Nephron progenitor cell (in vitro differentiated cells): ENCODE results near the gene SORL1.

Experiments
- DNase-seq: peaks from one replicate; pipeline ENCODE4 v3.0.0; 2021
- H3K27ac Mint-ChIP-seq: 2 replicates; pipeline ENCODE4 v1.8.0; 2021; ENCODE audit warnings: mild to moderate bottlenecking, moderate library complexity, mixed read lengths
- H3K27me3 Mint-ChIP-seq: 2 replicates; pipeline ENCODE4 v1.8.0; 2021; ENCODE audit warnings: mild to moderate bottlenecking, low read depth, mixed read lengths; ENCODE audit not compliant: poor library complexity
- H3K36me3 Mint-ChIP-seq: 2 replicates; pipeline ENCODE4 v1.8.0; 2021; ENCODE audit warnings: low read depth, mixed read lengths
- H3K4me1 Mint-ChIP-seq: 2 replicates; pipeline ENCODE4 v1.8.0; 2021; ENCODE audit warnings: mixed read lengths
- H3K4me3 Mint-ChIP-seq: 2 replicates; pipeline ENCODE4 v1.8.0; 2021; ENCODE audit warnings: mild to moderate bottlenecking, moderate library complexity, mixed read lengths
- H3K9me3 Mint-ChIP-seq: 2 replicates; pipeline ENCODE4 v1.8.0; 2021; ENCODE audit warnings: mild to moderate bottlenecking, moderate library complexity, mixed read lengths
- TF ChIP-seq, protein P1 (sequence below): fragments of 200-600 bp; sonication (generic); IDR thresholded peaks from 2 replicates; pipeline ENCODE4 v1.5.0; 2021; ENCODE audit warnings: antibody characterized with exemption

Gene SORL1

DNA sequence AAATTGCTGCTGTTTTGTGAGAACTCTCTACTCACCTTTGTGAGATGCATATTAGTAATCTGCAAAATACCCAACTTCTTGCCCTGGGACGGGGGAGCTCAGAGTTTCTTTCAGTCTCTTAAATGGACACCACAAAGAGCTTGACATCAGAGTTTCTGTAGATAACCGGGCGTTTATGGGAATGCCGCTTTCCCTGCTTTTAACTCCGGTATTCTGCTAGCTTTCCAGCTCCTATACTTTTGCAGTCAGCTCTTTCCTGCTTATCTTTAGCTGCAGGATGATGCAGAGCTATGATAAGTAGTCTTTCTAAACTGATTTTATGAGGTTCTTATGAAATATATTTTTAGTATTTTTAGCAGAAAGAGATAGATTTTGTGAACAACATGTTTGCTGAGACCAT is 155.2 kb downstream of the SORL1 start:
- no peak for DNase-seq
- Mint-ChIP-seq H3K36me3 (peaks cover 95% of the 10 kb centered on the region), H3K4me1 (peaks cover 18% of the 10 kb centered on the region), H3K9me3 (no peaks in the 10 kb centered on the region), H3K27ac (no peak overlapping the region), H3K4me3 (no peak overlapping the region), H3K27me3 (peaks cover 3% of the 10 kb centered on the region)
- TF ChIP-seq, protein P1, sequence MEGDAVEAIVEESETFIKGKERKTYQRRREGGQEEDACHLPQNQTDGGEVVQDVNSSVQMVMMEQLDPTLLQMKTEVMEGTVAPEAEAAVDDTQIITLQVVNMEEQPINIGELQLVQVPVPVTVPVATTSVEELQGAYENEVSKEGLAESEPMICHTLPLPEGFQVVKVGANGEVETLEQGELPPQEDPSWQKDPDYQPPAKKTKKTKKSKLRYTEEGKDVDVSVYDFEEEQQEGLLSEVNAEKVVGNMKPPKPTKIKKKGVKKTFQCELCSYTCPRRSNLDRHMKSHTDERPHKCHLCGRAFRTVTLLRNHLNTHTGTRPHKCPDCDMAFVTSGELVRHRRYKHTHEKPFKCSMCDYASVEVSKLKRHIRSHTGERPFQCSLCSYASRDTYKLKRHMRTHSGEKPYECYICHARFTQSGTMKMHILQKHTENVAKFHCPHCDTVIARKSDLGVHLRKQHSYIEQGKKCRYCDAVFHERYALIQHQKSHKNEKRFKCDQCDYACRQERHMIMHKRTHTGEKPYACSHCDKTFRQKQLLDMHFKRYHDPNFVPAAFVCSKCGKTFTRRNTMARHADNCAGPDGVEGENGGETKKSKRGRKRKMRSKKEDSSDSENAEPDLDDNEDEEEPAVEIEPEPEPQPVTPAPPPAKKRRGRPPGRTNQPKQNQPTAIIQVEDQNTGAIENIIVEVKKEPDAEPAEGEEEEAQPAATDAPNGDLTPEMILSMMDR, result no peak

DNA sequence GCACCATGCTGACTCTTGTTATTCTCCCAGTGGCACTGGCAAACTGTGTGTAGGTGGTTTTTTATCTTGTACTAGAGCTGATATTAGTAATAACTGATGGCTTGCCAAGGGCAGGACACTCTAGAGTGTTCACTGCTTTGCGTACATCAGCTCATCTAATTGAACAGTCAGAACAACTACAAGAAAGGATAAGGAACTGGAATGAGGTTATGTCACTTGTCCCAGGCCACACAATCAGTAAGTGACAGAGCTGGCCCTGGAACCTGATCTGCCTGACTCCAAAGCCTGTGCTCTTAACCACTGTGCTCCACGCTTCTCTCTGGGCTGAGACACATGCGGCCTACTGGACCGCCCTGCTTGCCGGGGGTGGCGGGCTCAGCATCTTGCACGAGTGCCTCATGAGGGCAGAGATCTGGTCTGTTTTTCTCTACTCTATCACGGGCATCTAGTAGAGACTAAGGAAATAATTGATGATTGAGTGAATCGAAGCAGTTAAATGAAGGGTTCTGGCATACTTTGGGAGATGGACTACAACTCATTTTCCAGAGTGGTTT is 156.5 kb downstream of the SORL1 start:
- Mint-ChIP-seq H3K27ac (no peak overlapping the region), H3K4me1 (peaks cover 10% of the 10 kb centered on the region), H3K27me3 (peaks cover 7% of the 10 kb centered on the region), H3K36me3 (peaks cover 96% of the 10 kb centered on the region), H3K9me3 (no peaks in the 10 kb centered on the region), H3K4me3 (no peak overlapping the region)
- no peak for DNase-seq
- TF ChIP-seq, protein P1, result no peak

DNA sequence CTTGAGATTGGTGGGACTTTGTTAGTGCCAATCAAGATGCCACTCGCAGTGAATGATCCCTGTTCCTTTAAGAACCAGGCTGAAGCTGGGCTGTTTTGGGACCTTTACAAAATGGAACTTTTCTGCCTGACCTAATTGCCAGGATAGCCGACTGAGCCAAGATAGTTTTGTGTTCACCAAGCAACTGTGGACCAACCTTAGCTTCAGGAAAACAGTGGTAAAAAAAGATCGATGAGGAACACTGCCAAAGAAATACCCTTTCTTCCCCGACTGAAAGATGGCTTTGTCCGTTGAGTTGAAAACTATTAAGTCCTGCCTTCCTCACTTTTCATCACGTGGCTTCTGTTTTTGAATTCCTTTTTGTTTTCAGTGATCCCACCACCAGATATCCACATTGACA is 158.6 kb downstream of the SORL1 start:
- Mint-ChIP-seq H3K36me3 (peaks cover 97% of the 10 kb centered on the region), H3K27ac (no peak overlapping the region), H3K9me3 (no peaks in the 10 kb centered on the region), H3K4me1 (peaks cover 2% of the 10 kb centered on the region), H3K27me3 (peaks cover 7% of the 10 kb centered on the region), H3K4me3 (no peak overlapping the region)
- TF ChIP-seq, protein P1, result no peak
- no peak for DNase-seq

DNA sequence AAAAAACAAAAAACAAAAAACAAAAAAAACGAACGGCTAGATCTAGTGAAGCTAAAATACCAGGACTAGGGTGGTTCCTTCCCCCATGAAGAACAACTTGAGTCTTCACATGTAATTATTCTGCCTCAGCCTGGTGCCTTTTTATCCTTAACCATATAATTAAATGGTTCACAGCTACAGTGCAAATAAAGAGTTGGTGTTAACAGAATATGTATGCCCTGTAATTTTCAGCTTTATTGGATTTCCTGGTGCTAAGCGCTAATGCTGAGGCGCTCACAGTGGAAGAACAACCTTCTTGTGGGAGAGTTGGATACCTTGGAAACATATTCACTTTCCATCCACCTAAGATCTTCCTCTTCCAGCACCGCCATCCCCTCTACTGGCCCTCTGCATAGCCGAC is 159.1 kb downstream of the SORL1 start:
- TF ChIP-seq, protein P1, result no peak
- no peak overlapping the region for H3K27ac Mint-ChIP-seq

DNA sequence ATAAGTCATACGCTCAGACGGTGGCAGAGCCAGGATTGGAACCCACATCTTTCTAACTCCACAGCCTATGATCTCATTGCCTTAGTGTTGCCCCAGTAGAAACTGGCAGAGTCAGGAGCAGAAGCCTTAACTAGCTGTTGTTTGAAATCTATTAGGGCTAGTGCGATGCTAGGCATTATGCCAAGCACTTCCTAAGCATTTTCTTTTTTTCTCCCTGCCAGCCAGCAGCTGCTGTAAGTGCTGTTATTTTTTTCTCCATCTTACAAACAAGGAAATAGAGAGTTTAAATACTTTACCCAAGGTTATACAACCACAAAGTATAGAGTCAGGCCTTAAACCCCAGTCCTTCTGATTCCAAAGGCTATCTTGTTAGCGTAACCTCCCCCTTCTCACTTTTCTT is 161.6 kb downstream of the SORL1 start:
- peaks cover 7% of the 10 kb centered on the region for H3K27me3 Mint-ChIP-seq
- no peak overlapping the region for H3K27ac Mint-ChIP-seq
- H3K4me3 Mint-ChIP-seq, result no peak overlapping the region
- no peaks in the 10 kb centered on the region for H3K4me1 Mint-ChIP-seq
- H3K36me3 Mint-ChIP-seq, result peaks cover 98% of the 10 kb centered on the region
- TF ChIP-seq, protein P1, result no peak
- DNase-seq, result no peak
- H3K9me3 Mint-ChIP-seq, result no peaks in the 10 kb centered on the region

More for the DNA sequence above, 159.1 kb downstream of the SORL1 start:
- H3K4me1 Mint-ChIP-seq, result no peaks in the 10 kb centered on the region
- no peaks in the 10 kb centered on the region for H3K9me3 Mint-ChIP-seq
- no peak for DNase-seq
- H3K27me3 Mint-ChIP-seq, result peaks cover 7% of the 10 kb centered on the region
- H3K36me3 Mint-ChIP-seq, result peaks cover 98% of the 10 kb centered on the region
- H3K4me3 Mint-ChIP-seq, result no peak overlapping the region

DNA sequence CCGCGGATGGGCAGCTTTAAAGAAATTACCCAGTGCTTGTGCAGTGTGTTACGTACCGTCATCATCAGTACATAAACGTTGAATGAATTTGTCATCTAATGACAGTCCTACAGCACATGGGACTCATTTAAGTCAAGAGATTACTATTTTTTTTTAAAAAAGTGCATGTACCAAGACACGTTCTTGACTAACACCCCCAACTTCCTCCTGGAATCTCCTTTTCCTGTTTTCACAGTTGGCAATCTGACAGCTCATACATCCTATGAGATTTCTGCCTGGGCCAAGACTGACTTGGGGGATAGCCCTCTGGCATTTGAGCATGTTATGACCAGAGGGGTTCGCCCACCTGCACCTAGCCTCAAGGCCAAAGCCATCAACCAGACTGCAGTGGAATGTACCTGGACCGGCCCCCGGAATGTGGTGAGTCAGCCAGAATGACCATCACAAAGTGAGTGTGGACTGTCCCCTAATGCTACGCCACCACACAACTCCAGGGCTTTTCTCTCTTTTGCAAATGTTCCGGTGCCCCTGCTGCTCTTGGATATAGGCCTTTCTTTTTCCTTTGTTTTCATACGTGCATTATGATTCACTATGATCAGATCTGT is 162.6 kb downstream of the SORL1 start:
- TF ChIP-seq, protein P1, result no peak
- Mint-ChIP-seq H3K27me3 (peaks cover 7% of the 10 kb centered on the region), H3K27ac (no peak overlapping the region), H3K9me3 (no peaks in the 10 kb centered on the region), H3K36me3 (peaks cover 97% of the 10 kb centered on the region), H3K4me3 (no peak overlapping the region), H3K4me1 (no peaks in the 10 kb centered on the region)
- no peak for DNase-seq
